ENCODE measurements around the gene STAT2. TPM values are rescaled to one million over a fixed set of nuclear protein-coding genes. Genes with fewer than 3 reads are reported as not detected.

Gene STAT2
- total RNA-seq, 1 experiment from 2014 or later: 50.4 TPM

DNA sequence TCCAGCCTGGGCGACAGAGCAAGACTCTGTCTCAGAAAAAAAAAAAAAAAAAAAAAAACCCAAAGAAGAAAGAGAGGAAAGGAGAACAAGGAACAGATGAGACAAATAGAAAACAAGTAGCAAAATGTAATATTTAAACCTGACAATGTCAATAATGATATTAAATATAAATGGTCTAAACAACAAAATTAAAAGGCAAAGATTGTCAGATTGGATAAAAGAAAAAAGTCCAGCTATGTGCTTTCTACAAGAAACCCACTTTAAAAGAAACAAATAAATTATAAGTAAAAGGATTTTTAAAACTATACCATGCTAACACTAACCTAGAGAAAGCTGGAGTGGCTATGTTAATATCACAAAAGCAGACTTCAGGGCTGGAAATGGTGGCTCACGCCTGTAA, 32.4 kb upstream of the STAT2 start:
- Histone ChIP-seq H3K36me3 (ENCODE audit: control insufficient read depth, insufficient read depth, low read length) (no peaks in the 10 kb centered on the region), H3K4me3 (ENCODE audit: low read depth in 2 of 2, low read length in 2 of 2) (no peak overlapping the region), H3K27ac (ENCODE audit: low read length) (no peak overlapping the region), H3K4me1 (ENCODE audit: control insufficient read depth, insufficient read depth, low read length) (no peaks in the 10 kb centered on the region), H3K27me3 (ENCODE audit: control insufficient read depth, insufficient read depth, low read length) (no peaks in the 10 kb centered on the region), H3K9me3 (ENCODE audit: control insufficient read depth, insufficient read depth, low read depth, low read length) (peaks cover 2% of the 10 kb centered on the region; the same call in 1 of the 2 replicates)
- DNase-seq (ENCODE audit: low read depth, low spot score) (no peak), ATAC-seq (no peak)
- BruUV-seq (replicated peaks): no TSS peak
- ChIA-PET POLR2A (no interaction called here), CTCF (no interaction called here)
- in situ Hi-C loops (cut with HindIII; ENCODE audit: low pct_unique_long_range_greater_than_20kb, low sequenced_read_pairs): no loop called here
- intact Hi-C loops (cut with micrococcal nuclease; ENCODE audit: unreplicated experiment): no loop called here
- TF ChIP-seq, protein P1, sequence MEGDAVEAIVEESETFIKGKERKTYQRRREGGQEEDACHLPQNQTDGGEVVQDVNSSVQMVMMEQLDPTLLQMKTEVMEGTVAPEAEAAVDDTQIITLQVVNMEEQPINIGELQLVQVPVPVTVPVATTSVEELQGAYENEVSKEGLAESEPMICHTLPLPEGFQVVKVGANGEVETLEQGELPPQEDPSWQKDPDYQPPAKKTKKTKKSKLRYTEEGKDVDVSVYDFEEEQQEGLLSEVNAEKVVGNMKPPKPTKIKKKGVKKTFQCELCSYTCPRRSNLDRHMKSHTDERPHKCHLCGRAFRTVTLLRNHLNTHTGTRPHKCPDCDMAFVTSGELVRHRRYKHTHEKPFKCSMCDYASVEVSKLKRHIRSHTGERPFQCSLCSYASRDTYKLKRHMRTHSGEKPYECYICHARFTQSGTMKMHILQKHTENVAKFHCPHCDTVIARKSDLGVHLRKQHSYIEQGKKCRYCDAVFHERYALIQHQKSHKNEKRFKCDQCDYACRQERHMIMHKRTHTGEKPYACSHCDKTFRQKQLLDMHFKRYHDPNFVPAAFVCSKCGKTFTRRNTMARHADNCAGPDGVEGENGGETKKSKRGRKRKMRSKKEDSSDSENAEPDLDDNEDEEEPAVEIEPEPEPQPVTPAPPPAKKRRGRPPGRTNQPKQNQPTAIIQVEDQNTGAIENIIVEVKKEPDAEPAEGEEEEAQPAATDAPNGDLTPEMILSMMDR (IDR thresholded peaks at IDR 0.05): no peak
- TF ChIP-seq POLR2AphosphoS5 (IDR thresholded peaks at IDR 0.05; ENCODE audit: low read depth, low read length): no peak
- no peak for TF ChIP-seq SIN3A (IDR thresholded peaks at IDR 0.05; ENCODE audit: borderline replicate concordance, insufficient read depth, low read depth, low read length)
- TF ChIP-seq, protein P2, sequence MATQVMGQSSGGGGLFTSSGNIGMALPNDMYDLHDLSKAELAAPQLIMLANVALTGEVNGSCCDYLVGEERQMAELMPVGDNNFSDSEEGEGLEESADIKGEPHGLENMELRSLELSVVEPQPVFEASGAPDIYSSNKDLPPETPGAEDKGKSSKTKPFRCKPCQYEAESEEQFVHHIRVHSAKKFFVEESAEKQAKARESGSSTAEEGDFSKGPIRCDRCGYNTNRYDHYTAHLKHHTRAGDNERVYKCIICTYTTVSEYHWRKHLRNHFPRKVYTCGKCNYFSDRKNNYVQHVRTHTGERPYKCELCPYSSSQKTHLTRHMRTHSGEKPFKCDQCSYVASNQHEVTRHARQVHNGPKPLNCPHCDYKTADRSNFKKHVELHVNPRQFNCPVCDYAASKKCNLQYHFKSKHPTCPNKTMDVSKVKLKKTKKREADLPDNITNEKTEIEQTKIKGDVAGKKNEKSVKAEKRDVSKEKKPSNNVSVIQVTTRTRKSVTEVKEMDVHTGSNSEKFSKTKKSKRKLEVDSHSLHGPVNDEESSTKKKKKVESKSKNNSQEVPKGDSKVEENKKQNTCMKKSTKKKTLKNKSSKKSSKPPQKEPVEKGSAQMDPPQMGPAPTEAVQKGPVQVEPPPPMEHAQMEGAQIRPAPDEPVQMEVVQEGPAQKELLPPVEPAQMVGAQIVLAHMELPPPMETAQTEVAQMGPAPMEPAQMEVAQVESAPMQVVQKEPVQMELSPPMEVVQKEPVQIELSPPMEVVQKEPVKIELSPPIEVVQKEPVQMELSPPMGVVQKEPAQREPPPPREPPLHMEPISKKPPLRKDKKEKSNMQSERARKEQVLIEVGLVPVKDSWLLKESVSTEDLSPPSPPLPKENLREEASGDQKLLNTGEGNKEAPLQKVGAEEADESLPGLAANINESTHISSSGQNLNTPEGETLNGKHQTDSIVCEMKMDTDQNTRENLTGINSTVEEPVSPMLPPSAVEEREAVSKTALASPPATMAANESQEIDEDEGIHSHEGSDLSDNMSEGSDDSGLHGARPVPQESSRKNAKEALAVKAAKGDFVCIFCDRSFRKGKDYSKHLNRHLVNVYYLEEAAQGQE (IDR thresholded peaks at IDR 0.05; ENCODE audit: insufficient read depth in 1 of 2, low read depth in 2 of 2, low read length in 1 of 2): no peak

DNA sequence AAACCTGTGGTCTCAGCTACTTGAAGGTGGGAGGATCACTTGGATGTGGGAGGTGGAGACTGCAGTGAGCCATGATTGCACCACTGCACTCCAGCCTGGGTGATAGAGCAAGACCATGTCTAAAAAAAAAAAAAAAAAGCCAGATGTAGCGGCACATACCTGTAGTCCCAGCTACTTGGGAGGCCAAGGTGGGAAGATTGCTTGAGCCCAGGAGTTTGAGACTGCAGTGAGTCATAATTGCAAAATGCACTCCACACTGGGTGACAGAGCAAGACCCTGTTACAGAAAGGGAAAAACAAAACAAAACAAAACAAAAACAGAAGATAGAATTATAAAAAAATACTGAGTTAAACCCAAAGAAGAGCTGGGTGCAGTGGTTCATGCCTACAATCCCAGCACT, 31.8 kb upstream of the STAT2 start:
- in situ Hi-C loops (cut with HindIII; ENCODE audit: low pct_unique_long_range_greater_than_20kb, low sequenced_read_pairs): no loop called here
- no peak overlapping the region for H3K27ac ChIP-seq (ENCODE audit: low read length)
- TF ChIP-seq POLR2AphosphoS5 (IDR thresholded peaks at IDR 0.05; ENCODE audit: low read depth, low read length): no peak
- TF ChIP-seq, protein P1 (IDR thresholded peaks at IDR 0.05): no peak
- TF ChIP-seq, protein P2 (IDR thresholded peaks at IDR 0.05; ENCODE audit: insufficient read depth in 1 of 2, low read depth in 2 of 2, low read length in 1 of 2): no peak
- TF ChIP-seq TCF7L2 (IDR thresholded peaks at IDR 0.05; ENCODE audit: low read depth, low read length): no peak
- intact Hi-C loops (cut with micrococcal nuclease; ENCODE audit: unreplicated experiment): no loop called here
- H3K9me3 ChIP-seq (ENCODE audit: control insufficient read depth, insufficient read depth, low read depth, low read length): peaks cover 2% of the 10 kb centered on the region; the same call in 1 of the 2 replicates
- ChIA-PET CTCF (no interaction called here), POLR2A (no interaction called here)
- BruUV-seq (replicated peaks): no TSS peak
- DNase-seq (ENCODE audit: low read depth, low spot score) (no peak), ATAC-seq (no peak)
- H3K4me1 ChIP-seq (ENCODE audit: control insufficient read depth, insufficient read depth, low read length): no peaks in the 10 kb centered on the region
- H3K36me3 ChIP-seq (ENCODE audit: control insufficient read depth, insufficient read depth, low read length): no peaks in the 10 kb centered on the region
- no peaks in the 10 kb centered on the region for H3K27me3 ChIP-seq (ENCODE audit: control insufficient read depth, insufficient read depth, low read length)
- H3K4me3 ChIP-seq (ENCODE audit: low read depth in 2 of 2, low read length in 2 of 2): no peak overlapping the region
